Stimulated activated naive CD8-positive, alpha-beta T cell treated with anti-CD3 and anti-CD28 coated beads, Interleukin-15, Interleukin-2, amounts not matched to agents 100 U/mL and 50 U/mL, for 24 hours (primary cell): ENCODE data around the gene MFAP2.

Experiments used
- ATAC-seq: fragments of 150-1000 bp; cut with Tn5 transposase; one replicate; pipeline ENCODE4 v1.10.0; 2021
- DNase-seq: peaks from one replicate; pipeline ENCODE4 v3.0.0; 2021

Gene MFAP2

DNA sequence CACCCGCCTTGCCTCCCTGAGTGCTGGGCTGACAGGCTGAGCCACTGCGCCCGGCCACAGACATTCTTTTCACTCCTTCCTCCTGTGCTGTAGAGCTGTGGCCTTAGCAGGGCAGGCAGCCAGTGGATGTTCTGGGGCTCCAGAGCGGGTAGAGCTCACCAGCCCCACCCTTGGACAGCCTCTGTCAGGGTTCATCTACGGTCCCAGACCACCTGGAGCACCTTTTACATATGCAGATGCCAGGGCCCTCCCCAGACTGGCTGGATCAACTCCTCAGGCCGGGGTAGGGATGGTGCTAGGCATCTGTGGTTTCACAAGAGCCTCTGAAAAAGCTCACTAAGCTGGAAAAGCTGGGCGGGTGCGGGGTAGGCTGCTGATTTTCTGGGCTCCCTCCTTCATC, 26.7 kb upstream of the MFAP2 start:
- DNase-seq (no peak), ATAC-seq (no peak)

- DNase-seq (no peak), ATAC-seq (no peak)
Measured at GRCh38 chr1:17005365-17005740, 24.9 kb upstream of the MFAP2 start.

DNA sequence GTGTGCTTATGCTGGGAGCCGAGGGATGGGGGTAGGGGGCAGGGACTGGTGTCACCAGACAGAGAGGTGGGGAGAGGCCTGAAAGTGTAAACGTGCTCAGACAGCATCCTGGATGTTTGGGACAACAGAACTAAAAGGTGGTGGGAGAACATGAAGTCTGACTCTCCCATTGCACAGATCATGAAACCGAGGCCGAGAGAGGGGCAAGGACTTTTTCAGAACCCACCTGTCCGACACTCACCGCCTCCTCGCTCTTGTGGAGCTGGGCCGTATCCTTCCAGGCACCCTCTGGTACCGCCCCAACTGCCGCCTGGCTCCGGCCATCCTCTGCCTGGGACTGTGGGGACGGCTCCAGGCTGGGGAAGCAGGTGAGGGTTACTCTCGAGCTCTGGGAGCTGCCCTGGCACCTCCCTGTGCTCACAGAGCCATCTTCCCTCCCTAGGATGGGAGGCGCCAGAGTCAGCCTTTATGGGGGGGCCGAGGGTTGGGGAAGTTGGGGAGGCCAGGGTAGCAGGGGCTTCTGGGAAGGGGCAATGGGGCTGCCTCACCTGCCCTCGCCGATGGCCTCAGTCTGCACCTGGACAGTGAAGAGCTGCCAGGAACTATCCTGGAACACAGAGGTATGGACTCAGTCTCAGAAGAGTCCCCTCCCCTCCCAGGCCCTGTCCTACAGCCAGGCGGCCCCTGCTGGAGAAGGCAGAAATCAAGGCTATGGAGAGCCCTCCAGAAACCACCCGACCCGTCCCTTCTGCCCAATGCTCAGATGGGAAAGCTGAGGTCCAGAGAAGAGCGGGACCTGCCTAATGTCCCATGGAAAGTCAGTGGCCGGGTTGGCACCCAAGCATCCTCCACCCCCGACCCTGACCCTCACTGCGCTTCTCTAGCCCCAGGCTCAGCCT, 24.3 kb upstream of the MFAP2 start:
- ATAC-seq (no peak), DNase-seq (no peak)

DNA sequence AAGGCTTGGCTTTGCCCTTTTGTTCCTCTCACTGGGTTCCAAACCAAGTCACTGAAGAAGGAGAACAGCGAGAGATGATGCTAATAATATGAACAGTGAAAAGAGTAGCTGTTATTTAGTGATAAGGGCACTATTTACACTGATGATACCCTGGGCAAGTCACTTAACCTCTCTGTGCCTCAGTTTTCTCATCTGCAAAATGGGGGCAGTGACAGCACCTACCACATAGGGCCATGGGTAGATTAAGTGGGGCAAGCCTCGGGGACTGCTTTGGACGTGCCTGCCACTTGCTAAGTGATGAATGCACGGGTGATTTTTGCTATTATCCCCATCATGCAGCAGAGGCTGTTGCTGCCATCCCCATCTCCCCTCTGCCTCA, 22.1 kb upstream of the MFAP2 start:
- no peak for ATAC-seq
- DNase-seq = no peak

GRCh38 chr1:17001760-17002523, 21.5 kb upstream of the MFAP2 start:
- DNase-seq = no peak
- peak; percentile 33 for ATAC-seq

- ATAC-seq = no peak
- no peak for DNase-seq
Measured at GRCh38 chr1:16999863-17000262, 19.4 kb upstream of the MFAP2 start.

DNA sequence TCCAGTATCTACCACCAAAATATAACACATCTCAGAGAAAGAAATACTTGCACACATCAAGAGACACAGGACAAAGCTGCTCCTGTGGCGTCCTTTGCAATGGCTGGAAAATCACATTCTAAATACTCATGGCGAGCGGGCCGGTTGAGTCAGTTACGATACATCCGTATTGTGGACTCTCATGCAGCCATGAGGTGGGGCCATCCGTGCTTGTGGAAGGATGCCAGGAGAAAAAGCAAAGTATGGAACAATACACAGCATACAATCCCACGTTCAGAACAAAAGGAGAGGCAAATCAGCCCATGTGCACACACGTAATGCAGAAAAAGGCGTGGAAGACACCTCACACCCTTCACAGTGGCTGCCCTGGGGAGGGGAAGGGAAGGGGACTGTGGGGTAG, 18.2 kb upstream of the MFAP2 start:
- DNase-seq = no peak
- no peak for ATAC-seq

GRCh38 chr1:16996845-16997244, 16.4 kb upstream of the MFAP2 start:
- no peak for DNase-seq
- no peak for ATAC-seq

DNA sequence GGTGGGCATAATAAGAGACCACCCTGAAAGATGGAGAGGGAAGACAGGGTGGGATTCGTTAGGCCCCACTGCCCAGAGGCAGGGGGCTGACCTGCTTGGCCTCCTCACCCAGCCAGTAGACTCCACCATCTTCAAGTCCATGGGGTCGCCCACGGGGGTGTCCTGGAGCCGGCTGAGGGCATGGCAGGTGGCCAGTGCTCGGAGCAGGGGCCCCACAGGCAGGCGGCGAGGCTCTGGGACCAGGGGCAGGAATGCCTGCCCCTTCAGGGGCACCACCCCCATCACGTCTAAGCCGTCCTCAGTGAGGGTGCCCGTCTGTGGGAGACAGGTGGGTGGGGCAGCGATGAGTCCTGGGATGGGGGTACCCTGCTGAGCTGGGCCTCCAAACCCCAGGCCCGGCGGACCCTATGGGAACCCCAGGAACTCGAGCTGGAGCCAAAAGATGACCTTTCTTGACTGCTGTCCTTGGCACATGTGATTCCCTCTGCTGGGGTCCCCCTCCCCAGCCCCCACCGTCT, 13.2 kb upstream of the MFAP2 start:
- no peak for DNase-seq
- no peak for ATAC-seq

GRCh38 chr1:16992675-16993074, 12.3 kb upstream of the MFAP2 start:
- ATAC-seq = no peak
- no peak for DNase-seq

DNA sequence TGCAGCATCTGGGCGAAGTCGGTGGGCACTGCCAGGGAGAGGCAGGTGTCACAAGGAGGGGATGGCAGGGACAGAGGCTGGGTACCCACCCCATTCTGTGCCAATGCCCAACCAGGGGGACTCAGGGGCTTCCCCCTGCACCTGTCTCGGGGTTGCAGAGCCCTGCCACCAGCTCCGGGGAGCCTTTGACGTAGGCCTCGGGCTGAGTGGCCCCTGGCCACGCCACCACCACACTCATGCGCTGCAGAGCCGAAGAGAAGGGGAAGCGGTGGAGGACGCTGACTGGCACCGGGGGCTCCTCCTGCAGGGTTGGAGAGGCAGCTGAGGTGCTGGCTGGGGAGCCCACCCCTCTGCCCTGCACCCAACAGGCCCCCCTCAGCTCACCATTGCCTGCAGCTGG, 11.7 kb upstream of the MFAP2 start:
- DNase-seq = no peak
- ATAC-seq = no peak

- ATAC-seq (no peak), DNase-seq (no peak)
Measured at GRCh38 chr1:16991571-16991970, 11.2 kb upstream of the MFAP2 start.

DNA sequence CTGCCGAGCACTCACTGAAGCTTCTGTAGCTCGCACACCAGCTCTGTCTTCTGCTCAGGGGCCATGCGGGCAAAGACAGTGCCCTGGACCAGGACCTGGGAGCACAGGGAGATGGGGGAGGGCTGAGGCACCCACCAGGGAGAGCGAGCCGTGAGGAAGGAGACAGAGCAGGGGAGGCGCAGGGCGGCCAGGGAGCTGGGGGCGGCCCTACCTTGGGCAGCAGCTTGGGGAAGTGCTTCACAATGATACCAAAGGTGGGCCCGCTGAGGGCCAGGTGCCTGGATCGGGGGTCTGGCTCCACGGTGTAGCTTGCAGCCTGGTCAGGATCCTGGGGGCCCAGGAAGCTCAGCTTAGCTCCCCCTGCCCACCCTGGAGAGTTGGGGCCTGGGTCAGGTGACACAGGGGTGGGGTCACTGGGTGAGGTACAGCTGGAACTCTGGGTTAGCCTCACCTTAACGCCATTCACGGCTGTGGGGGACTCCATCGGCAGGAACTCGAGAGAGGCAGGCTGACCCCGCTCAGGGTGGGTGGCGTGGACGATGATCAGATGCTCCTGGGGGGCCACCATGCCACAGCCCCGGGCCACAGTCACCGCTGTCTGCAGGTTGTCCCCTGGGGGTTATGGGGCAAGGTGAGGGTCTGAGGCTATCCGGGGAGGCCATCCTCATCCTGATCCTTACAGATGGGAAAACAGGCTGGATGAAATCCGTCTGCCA, 9.4 kb upstream of the MFAP2 start:
- no peak for DNase-seq
- no peak for ATAC-seq

DNA sequence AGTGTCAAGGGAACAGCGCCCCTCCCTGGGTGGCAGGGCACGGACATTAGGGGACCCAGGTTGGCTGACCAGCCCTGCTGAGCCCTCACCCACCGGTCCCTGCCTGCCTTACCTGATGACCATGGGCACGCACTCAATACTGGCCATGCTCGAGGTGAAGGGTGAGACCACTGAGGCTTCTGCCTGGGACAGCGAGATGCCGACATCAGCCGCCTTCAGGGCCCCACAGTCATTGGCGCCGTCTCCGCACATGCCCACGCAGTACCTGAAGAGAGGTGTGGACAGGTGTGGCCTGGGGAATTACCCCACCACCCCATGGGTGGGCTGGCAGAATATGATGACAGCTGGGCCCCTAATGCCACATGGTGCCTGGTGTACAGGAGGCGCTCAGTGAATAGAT, 7.8 kb upstream of the MFAP2 start:
- DNase-seq (no peak), ATAC-seq (no peak)

DNA sequence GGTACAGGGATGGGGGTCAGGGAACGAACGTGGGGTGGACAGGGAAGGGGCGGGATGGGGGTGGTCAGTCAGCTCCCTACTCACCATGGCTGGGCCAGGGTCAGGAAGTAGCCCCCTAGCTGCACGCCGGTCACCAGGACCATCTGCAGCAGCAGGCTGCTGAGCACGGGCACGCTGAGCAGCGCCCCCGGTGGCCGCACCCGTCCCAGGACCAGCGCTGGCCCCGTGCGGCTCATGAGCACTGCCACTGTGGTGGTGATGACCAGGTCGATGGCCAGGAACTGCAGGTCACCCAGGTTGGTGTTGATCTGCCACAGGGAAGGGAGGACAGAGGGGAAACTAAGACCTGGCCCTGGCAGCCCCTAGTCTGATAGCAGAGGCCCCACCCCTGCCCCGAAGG, 6.5 kb upstream of the MFAP2 start:
- DNase-seq (no peak), ATAC-seq (no peak)

DNA sequence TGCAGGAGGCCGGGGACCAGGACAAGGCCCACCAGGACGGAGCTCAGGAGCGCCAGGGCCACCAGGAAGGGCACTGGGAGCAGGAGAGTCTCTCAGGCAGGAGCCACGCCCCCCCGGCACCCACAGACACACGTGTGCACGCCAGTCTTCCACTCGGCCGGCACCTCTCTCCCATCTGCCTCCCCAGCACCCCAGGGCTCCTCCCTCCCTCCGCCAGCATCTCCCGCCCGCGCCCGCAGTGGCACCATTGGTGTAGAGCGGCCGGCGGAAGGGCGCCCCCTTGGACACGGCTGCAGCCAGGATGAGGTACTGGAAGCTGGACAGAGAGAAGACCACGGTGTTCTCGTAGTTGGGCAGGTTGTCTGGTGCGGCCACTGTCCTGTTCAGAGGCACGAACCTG, 6.1 kb upstream of the MFAP2 start:
- ATAC-seq (no peak), DNase-seq (no peak)

DNA sequence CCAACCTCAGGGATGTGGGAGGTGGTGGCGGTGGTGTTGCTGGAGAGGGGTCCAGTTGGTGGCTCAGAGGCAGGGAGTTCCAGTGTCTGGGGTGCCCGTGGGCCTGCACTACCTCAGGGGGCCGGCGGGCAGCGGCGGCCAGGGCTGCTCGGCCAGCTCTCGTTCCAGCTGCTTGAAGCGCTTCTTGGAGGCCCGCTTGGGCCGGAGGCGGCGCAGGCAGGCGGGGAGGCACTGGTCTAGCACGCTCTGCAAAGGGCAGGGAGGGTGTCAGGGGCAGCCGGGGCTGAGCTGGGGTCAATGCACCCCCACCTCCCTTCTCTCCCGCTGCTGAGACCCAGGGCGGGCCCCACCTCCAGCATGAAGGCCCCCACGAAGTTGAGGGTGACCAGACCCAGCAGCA, 5.7 kb upstream of the MFAP2 start:
- DNase-seq (no peak), ATAC-seq (no peak)

- ATAC-seq (no peak), DNase-seq (no peak)
Measured at GRCh38 chr1:16984717-16985116, 4.3 kb upstream of the MFAP2 start.

GRCh38 chr1:16983649-16984048, 3.2 kb upstream of the MFAP2 start:
- ATAC-seq (no peak), DNase-seq (no peak)

DNA sequence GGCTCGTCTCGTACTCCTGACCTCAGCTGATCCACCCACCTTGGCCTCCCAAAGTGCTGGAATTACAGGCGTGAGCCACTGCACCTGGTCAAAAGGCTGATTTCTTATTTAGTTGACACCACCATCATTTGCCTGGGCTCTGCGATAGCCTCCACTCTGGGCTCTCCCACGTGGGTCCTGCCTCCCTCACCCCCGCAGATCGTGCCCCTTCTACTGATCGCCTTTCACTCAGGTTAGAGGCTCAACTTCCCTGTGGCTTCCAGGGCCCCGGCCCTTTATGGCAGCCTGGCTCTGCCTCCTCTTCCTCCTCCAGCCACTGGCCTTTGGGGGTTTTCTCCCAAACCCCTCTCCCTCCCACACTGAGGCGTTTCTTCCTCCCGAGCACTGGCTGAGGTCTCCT, 2.5 kb upstream of the MFAP2 start:
- ATAC-seq (no peak), DNase-seq (no peak)

DNA sequence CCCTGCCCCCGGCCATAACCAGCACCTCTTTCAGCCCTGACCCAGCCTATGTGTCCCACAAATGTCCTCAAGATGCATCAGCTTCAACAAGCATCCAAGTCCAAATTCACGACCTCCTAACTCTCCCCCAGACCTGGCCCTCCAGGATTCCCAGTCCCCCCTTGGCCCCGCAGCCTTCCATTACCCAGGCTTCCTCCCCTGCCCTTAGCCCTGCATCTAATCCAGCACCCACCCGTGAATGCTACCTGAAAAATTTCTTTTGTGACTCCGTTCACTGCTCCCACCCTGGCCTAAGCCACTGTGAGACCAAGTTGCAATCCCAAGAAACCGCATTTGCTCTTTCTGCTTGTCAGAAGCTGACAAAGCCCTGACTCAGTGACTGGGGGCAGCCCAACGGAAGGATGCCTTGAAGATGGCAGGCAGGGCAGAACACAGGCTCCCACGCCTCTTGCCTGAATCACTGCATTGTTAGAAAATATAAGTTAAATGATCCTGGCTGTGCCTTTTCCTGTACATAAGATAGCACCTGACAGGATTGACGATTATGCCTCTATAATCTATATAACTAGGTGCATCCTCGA, 939 bp upstream of the MFAP2 start:
- ATAC-seq = no peak
- DNase-seq = no peak

- no peak for DNase-seq
Measured at GRCh38 chr1:16979475-16980327, 719 bp downstream of the MFAP2 start.

More at GRCh38 chr1:16979475-16980327, 719 bp downstream of the MFAP2 start:
- no peak for ATAC-seq
